Epithelial cell of esophagus (primary cell): ENCODE results near the gene FADS6.
"Not testable (repeated sequence)": the region's sequence is repeated elsewhere in the genome, so short reads cannot be mapped to it uniquely, and the experiment has no call there.

Source experiments
- DNase-seq: peaks from one replicate; pipeline ENCODE4 v3.0.0; 2010; ENCODE audit warnings: low read depth
- H3K4me3 ChIP-seq: 2 replicates; pipeline ENCODE4 v1.5.1; 2011; ENCODE audit warnings: mild to moderate bottlenecking, low read length, control low read depth
- CTCF ChIP-seq: IDR thresholded peaks from 2 replicates; pipeline ENCODE4 v1.5.1; 2011; ENCODE audit warnings: low read depth, mild to moderate bottlenecking, low read length, control low read depth, inconsistent platforms; ENCODE audit not compliant: insufficient read depth; ENCODE audit errors: missing control alignments

FADS6 gene

DNA sequence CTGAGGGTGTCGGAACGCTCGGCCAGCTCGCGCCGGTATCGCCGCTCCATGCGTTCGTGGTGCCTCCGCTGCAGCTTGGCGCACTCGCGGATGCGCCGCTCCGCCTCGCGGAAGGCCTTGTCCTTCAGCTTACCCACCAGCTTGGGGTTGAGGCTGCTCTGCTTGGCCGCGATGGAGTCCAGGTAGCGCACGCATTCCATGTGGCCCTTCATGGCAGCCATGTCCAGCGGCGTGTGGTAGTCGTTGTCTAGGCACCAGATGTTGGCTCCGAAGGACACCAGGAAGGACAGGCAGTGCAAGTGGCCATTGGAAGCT lies 26.8 kb upstream of the FADS6 start:
- no peak for DNase-seq
- no peak for TF ChIP-seq CTCF
- H3K4me3 ChIP-seq = no peak overlapping the region

- no peak for TF ChIP-seq CTCF
- no peak for DNase-seq
- H3K4me3 ChIP-seq = no peak overlapping the region
Measured at GRCh38 chr17:74919440-74920305, 26.2 kb upstream of the FADS6 start.

DNA sequence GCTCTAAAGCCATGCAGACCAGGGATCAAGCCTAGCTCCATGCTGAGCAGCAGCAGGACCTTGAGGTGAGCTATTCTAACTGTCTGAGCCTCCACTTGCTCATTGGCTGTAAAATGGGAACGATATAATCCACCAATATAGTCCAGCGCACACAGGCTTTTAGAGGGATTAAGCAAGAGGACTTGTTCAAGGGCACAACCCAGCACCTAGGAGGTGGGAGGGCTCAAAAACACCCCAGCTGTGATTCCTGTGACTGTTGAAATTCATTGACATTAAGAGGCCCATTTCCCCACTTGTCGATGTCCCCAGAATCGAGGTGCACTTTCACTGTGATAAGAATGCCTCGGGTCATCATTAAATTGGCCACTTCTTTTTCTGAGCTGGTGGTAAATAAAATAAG lies 25.5 kb upstream of the FADS6 start:
- no peak for TF ChIP-seq CTCF
- no peak overlapping the region for H3K4me3 ChIP-seq
- DNase-seq = no peak

GRCh38 chr17:74917430-74917829 lies 24.0 kb upstream of the FADS6 start:
- no peak for DNase-seq

DNA sequence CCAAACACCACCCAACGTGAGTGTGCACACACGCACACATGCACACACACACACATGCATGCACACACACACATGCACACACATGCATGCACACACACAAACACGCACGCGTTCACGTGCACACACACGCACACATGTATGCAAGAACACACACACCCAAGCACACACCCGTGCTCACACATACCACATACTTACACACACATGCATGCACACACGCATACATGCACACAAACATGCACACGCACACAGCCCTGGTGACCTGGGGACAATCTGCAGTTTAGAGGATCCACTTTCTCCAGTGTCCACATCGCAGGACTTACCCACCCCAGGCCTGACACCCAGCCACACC lies 23.4 kb upstream of the FADS6 start:
- H3K4me3 ChIP-seq = no peak overlapping the region
- TF ChIP-seq CTCF = no peak
- DNase-seq = no peak

More at GRCh38 chr17:74917430-74917829, 24.0 kb upstream of the FADS6 start:
- H3K4me3 ChIP-seq = no peak overlapping the region
- no peak for TF ChIP-seq CTCF

- TF ChIP-seq CTCF = no peak
- no peak for DNase-seq
- no peak overlapping the region for H3K4me3 ChIP-seq
Measured at GRCh38 chr17:74916136-74916850, 22.9 kb upstream of the FADS6 start.

GRCh38 chr17:74911423-74911822 lies 18.0 kb upstream of the FADS6 start:
- not testable (repeated sequence) for DNase-seq

DNA sequence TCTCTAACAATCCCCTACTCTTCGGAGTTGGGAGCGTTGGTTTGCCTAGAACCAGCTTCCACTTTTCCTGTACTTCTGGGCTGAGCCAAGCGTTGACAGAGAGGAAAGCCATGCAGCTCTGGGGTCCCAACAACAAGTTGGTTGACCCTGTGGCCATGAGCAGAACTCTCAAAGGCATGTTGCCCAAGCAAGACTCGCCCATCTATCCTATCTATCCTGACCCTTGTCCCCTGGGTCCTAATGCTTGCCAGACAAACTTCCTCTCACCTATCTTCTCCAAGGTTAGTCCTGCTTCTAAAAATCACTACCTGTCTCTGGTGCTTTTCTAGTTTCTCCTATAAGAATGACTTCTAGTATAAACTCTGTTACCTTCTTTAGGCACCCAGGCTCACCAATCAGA lies 15.7 kb upstream of the FADS6 start:
- not testable (repeated sequence) for DNase-seq

More at GRCh38 chr17:74911423-74911822, 18.0 kb upstream of the FADS6 start:
- not testable (repeated sequence) for H3K4me3 ChIP-seq

More for the DNA sequence above, 15.7 kb upstream of the FADS6 start:
- H3K4me3 ChIP-seq = not testable (repeated sequence)
